GM10847 (cell line): ENCODE measurements around the gene BHLHE40.

Experiments
- POLR2A ChIP-seq: IDR thresholded peaks from 2 replicates; pipeline ENCODE4 v1.6.1; 2011; ENCODE audit not compliant: insufficient read length; ENCODE audit errors: extremely low read depth

BHLHE40 gene

DNA sequence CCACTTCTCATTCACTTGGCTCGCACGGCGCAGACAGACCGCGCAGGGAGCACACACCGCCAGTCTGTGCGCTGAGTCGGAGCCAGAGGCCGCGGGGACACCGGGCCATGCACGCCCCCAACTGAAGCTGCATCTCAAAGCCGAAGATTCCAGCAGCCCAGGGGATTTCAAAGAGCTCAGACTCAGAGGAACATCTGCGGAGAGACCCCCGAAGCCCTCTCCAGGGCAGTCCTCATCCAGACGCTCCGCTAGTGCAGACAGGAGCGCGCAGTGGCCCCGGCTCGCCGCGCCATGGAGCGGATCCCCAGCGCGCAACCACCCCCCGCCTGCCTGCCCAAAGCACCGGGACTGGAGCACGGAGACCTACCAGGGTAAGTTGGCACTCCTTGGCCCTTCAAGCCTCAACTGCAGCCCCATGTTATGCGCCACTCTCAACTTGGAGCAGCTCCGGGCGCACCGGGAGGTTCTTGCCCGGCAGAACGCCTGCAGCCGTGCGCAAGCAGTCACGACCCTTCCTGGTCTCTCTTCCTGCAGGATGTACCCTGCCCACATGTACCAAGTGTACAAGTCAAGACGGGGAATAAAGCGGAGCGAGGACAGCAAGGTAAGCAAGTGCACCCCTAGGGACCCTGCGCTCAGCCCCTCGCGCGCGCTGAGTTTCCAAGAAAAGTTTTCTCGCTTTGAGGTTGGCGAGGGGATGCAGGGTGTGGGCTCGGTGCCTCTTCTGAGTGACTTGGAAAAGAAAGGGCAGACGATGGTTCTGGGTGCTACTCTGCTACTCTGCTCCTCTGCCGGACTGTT, at the start of gene BHLHE40:
Gene BHLHE40 (plus strand): TSS at position 10 of the 801 bp plus-strand sequence. CDS start 282 bp downstream, at position 292.
- peak; percentile 69 for TF ChIP-seq POLR2A

DNA sequence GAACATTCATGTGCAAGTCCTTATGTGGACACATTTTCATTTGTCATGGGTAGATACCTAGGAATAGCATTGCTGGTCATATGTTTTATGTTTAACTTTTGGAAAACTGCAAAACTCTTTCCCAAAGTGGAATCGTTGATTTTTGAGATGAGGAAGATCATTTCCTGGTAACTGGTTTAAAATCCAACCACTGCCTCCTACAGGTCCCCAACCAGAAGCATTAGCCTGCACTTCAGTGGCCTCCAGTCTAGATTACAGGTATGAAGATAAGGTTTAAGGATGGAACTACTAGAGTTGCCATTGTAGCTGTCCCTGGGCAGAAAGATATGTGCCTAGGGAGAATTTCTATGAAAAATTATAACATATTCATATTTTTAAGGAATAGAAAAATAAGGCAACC, 48.7 kb upstream of the BHLHE40 start:
- TF ChIP-seq POLR2A = no peak

DNA sequence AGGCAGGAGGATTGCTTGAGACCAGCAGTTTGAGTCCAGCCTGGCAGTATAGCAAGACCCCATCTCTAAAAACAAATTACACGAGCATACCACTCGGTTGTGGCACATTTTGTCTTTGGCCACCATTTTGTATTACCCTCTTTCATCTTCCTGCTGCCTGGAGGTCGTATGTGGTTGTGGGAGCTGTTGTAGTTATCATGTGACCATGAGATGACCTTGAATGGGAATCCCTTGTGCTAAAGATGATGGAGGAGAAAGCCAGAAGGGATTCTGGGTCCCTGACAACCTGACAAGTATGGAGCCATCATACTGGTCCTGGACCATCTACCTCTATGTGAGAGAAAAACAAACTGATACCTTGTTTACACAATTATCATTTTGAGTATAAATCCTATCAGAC, 45.2 kb upstream of the BHLHE40 start:
- no peak for TF ChIP-seq POLR2A

DNA sequence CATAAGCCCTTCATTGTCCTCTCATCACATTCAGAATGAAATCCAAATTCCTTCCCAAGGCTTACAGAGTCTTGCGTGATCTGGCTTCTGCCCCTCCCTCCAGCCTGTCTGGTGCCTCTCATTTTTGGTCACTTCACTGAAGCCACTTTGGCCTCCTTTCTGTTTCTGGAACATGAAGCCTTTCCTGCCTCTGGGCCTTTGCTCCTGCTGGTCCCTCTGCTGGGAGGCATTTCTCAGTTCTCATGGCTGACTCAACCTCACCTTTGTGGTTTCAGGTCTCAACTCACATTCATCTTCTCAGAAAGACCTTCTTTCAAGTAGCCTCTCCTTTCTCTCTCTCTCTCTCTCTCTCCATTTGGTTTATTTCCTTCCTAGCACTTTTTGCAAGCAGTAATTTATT, 43.9 kb upstream of the BHLHE40 start:
- no peak for TF ChIP-seq POLR2A

DNA sequence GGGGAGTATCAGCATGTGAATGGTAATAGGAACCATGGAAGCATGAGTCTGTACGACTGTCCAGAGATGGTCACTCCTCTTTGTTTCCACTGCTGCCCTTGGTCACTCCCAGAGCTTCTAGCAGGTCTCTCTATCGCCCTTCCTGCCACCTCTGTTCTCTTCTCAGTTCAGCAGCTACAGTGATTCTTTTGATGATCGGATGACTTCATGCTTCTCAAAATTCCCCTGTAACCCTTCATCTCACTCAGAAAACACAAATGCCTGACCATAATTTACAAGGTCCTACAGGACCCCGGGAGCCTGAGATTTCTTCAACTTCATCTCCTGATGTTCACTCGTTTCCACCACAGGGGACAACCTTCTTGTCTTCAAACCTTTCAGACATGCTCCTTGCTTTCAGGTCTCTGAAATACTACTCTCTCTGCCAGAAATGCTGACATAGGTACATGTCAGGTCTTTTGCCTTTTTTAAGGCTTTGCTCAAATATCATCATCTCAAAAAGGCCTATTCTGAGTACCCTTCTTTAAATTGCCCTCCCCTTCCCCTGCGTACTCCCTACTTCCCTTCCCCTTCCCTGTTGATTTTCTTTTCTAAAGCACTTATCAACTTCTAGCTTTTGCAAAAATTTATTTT, 42.1 kb upstream of the BHLHE40 start:
- TF ChIP-seq POLR2A = no peak

DNA sequence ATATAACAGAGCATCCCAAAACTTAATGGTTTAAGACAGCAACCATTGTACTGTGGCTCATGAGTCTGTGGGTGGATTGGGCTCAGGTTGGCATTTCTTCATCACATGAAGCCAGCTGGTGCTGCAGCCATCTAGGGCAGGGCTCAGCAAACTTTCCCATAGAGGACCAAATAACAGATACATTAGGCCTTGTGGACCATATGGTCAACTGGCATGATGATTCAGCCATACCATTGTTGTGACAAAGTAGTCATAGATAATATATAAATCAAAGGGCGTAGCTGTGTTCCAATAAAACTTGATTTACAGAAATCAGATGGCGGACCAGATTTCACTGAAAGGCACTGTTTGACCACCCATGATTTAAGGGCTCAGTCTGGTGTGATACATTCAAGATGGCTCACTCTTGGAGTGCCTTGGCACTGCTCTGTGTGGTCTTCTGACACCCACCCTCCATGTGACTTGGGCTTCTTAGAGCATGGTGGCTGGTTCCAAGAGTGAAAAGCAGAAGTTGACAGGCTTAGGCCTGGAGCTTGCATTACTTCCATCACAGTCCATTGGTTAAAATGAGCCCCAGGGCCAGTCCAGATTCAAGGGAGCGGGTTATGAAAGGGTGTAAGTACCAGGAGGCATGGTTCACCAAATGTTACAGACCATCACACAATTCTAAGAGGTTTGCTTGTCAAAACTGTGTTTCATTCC, 40.8 kb upstream of the BHLHE40 start:
- TF ChIP-seq POLR2A = no peak

DNA sequence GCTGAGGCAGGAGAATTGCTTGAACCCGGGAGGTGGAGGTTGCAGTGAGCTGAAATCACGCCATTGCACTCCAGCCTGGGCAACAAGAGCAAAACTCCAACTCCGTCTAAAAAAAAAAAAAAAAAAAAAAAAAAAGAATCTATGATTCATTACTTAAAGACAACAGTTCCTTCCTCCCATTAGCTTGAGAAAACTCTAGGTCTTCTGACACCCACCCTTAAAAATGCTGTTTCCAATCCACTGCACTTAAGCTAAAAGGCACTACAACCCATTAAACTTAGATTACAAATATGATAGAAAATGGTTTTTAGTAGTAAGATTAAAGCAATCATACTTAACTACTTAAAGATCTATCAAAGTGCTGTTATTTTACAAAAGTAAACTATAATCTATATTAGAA, 40.0 kb upstream of the BHLHE40 start:
- no peak for TF ChIP-seq POLR2A

DNA sequence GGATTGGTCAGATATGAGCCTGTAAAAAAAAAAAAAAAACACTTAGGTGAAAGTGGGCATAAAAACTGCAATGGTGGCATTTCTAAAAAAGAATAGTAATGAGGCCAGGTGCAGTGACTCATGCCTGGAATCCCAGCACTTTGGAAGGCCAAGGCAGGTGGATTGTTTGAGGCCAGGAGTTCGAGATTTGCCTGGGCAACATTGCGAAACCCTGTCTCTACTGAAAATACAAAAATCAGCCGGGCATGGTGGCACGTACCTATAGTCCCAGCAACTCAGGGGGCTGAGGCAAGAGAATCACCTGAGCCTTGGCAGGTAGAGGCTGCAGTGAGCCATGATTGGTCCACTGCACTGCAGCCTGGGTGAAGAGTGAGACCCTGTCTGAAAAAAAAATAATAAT, 38.3 kb upstream of the BHLHE40 start:
- TF ChIP-seq POLR2A = no peak

DNA sequence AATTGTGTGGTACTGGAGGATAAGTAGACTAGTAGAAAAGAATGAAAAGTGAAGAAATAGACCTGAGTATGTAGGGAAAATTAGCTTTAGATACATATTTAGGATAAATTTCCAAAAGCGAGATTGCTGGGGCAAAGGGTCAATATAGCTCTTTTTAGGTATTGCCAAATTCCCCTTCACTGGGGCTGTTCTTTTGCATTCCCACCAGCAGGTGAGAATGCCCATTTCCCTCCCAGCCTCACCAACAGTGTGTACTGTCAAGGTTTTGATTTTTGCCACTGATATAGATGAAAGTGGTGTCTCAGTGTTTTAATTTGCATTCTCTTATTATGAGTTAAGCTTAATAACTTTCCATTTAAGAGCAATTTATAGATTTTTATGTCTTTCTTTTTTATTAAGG, 35.7 kb upstream of the BHLHE40 start:
- no peak for TF ChIP-seq POLR2A

DNA sequence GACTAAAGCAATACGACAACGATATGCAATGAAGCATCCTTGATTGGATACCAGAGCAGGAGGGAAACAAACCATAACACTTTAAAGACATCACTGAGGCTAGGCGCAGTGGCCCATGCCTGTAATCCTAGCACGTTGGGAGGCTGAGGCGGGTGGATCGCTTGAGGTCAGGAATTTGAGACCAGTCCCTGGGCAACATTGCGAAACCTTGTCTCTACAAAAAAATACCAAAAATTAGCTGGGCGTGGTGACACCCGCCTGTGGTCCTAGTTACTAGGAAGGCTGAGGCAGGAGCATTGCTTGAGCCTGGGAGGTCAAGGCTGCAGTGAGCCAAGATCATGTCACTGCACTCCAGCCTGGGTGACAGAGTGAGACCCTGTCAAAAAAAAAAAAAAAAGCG, 33.9 kb upstream of the BHLHE40 start:
- no peak for TF ChIP-seq POLR2A

DNA sequence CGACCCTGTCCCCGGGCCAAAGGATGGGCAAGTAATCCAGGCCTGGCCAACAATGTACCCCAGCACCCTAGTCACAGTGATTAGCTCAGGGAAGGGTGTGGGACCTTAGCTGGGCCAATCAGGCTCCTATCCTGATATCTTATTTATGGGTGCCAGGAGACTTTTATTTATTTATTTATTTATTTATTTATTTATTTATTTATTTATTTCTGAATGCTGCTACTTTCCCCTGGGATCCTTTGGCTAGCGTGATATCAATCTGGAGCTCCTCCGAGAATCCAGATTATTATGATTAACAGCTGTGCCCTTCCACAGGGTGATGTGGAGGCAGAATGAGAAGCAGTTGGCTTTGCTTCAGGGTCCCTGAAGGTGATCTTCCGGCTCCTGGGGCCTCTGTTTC, 32.2 kb upstream of the BHLHE40 start:
- TF ChIP-seq POLR2A = no peak

DNA sequence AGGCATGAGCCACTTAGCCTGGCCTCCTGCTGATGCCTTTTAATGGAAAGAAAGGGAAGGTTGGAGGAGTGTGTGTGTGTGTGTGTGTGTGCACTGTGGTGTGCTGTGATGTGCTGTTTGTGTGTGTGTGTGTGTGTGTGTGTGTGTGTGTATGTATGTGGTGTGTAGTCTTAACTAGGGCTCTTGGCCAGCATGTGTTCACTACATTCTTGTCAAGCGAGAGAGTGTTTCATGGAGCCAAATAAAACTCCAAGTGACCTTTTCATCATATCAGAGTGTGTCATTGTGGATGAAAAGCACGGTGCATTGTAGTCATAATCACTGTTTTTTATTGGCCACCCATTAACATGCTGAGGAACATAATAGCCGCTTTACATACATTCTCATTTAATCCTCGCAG, 30.8 kb upstream of the BHLHE40 start:
- no peak for TF ChIP-seq POLR2A

DNA sequence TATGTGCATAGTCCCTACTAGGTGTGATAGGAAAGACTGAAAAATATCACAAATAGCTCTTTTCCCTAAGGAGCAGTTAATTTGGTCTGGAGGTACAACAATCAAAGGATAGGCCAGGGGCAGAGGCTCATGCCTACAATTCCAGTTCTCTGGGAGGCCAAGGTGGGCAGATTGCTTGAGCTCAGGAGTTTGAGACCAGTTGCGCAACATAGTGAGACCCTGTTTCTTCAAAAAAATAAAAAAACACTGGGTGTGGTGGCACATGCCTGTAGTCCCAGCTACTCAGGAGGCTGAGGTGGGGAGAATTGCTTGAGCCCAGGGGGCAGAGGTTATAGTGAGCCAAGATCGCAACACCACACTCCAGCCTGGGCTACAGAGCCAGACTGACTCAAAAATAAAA, 30.2 kb upstream of the BHLHE40 start:
- TF ChIP-seq POLR2A = no peak

DNA sequence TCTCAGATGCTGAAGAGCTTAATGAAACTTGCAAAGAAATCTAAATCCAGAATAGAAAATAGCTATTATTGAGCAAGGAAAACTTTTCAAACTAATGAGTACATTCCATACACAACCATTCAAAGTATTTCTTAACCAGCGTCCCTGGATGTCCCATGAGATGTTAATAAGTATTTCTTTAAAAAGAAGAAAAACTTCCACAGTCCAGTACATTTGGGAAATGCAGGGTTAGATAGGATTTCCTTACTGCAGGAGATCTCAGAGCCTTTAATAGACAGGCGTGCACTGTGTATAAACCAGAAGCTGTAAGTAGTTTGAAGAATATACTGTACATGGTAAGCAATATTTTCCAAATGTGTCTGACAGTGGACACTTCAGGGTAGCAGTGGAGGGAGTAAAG, 29.6 kb upstream of the BHLHE40 start:
- TF ChIP-seq POLR2A = no peak

DNA sequence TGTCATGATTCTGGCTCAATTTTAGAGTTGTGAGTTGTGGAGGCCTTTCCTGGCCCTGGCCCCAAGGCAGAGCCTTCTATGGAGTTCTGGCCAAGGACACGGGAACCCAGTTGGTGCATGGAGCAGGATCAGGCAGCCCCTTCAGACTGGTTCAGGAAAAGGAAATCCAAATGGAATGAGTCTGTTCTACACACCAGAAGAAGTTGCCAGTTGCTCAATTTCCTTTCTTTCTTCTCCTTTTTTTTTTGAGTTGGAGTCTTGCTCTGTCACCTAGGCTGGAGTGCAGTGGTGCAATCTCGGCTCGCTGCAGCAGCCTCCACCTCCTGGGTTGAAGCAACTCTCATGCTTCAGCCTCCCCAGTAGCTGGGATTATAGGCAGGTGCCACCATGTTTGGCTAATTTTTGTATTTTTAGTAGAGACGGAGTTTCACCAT, 28.9 kb upstream of the BHLHE40 start:
- TF ChIP-seq POLR2A = no peak

DNA sequence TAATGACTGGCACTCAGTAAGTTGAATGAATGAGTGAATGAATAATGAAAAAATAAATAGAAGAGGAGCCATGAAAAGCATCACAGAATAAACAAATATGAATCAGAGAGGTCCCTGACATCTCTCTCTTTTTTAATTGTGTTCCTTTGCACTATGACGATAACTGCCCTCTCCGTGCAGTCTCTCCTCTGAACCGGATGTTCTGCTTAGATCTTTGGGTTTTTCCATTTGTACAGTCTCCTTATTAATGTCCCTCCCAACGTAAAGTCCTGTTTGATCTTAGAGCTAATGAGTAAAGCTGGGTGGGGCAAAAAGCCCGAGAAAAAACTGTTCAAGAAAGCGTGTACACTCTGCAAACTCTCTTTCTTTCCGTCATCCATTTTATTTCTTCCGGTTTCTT, 28.3 kb upstream of the BHLHE40 start:
- no peak for TF ChIP-seq POLR2A

DNA sequence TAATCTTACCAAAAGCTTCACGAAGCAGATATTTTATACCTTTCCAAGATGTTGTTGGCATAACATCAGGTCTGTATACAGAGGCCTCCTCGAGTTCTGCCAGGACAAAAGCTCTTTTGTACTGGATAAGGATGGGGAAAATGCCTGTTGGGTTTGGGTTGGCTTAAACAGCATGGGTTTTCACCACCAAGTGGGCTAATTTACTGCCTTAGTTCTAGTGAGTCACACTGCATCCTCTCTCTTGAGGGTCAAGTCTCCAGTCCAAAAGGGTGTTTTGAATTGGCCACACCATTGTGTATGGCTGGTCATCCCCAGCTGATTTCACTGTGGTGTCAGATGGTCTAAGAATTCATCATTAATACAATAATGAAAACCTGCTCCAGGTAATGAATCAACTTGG, 26.1 kb upstream of the BHLHE40 start:
- TF ChIP-seq POLR2A = no peak
